HG03025 (cell line): ENCODE data around the gene TBPL2.
"Not testable (repeated sequence)": the region's sequence is repeated elsewhere in the genome, so short reads cannot be mapped to it uniquely, and the experiment has no call there.

ENCODE experiments used
- ATAC-seq: cut with Tn5 transposase; IDR thresholded peaks from one replicate; pipeline ENCODE4 v1.9.1; 2021; ENCODE audit warnings: mild to moderate bottlenecking, moderate library complexity; ENCODE audit not compliant: unreplicated experiment, low FRiP score

The TBPL2 gene

DNA sequence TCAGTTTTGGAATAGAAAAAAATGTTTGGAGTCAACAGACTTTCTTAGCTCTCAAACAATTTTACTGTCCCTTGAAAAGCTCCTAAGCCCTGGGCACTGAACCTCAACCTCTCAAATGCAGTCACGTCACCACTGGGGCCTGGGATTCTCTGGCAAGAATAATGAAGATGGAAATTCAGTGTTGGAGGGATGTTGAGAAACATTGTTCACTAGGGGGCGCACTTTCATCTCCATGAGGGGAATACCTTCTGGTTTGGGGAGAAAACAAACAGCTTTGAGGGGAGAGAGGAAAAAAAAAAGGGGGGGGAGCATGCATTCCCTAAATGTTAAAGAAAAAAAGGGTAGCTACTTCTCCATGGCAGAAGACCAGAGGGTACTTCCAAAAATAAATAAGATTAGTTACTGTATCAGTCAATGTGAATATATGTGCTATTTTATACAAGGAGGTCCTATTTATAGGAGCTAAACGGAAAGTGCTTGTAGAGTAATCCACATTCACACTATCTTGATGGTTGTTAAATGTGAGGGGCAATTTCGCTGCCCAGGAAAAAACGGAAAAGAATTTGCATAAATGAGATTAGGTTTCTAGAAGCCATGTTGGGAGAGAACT is 5.8 kb upstream of the TBPL2 start:
- no peak for ATAC-seq

DNA sequence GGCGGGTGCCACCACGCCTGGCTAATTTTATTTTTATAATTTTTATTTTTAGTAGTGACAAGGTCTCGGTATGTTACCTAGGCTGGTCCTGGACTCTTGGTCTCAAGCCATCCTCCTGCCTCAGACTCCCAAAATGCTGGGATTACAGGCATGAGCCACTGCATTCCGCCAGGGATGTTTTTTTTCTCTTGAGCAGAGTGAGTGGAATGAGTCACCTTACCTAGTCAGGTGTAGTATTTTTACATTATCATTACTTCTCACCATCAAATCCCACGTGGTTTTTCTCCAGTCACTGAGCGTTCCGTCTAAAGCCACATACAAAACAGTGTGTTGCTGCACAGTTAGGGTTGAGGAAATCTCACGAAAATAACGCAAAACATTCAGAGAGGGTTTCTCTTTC is 870 bp upstream of the TBPL2 start:
- no peak for ATAC-seq

DNA sequence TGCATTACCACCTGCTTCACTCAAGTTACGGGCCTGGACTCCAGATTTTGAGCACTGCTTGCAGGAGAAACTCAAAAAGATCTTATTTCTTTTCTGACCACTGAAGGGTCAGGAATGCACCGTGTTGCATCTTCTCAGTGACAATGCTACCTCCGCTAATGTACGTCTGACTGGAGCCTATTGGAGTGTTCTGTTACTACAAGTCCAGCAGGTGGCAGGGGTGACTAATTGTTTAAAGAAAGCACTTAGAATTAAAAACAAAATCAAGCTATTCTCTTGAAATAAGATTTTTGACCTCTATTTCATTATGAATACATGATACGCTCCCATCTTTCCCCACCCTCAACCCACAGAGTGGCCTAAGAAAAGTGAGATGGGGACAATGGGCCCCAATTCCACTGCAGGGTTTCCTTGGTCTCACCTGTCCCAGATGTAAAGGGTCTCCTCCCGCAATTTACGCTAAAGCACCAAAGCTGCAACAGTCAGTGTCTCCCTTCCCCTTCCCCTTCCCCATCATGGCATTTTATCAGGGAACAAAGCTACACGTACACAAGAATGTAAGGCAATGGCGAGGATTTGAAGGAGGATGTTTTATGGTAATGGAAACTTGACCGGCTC is 2.2 kb downstream of the TBPL2 start:
- no peak for ATAC-seq

GRCh38 chr14:55436931-55437330 is 3.5 kb downstream of the TBPL2 start:
- no peak for ATAC-seq

- no peak for ATAC-seq
These were observed 3.9 kb downstream of the TBPL2 start for GRCh38 chr14:55436519-55436918.

DNA sequence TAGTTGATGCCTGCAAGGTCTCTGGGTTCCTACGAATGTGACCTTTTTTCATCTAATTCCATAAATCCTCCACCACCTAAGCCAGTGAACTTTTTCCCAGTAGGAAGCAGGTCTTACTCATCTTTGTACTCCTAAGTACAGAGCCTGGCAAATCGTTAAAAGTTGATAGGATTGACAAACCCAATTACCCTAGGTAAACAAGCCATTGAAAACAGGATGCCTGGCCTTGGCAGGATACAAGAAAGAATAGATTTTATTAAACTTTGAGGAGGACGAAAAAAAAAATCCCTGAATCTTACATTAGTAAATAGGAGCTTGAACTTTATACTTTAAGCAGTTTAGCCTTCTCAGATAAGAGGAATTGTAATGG is 5.6 kb downstream of the TBPL2 start:
- no peak for ATAC-seq

DNA sequence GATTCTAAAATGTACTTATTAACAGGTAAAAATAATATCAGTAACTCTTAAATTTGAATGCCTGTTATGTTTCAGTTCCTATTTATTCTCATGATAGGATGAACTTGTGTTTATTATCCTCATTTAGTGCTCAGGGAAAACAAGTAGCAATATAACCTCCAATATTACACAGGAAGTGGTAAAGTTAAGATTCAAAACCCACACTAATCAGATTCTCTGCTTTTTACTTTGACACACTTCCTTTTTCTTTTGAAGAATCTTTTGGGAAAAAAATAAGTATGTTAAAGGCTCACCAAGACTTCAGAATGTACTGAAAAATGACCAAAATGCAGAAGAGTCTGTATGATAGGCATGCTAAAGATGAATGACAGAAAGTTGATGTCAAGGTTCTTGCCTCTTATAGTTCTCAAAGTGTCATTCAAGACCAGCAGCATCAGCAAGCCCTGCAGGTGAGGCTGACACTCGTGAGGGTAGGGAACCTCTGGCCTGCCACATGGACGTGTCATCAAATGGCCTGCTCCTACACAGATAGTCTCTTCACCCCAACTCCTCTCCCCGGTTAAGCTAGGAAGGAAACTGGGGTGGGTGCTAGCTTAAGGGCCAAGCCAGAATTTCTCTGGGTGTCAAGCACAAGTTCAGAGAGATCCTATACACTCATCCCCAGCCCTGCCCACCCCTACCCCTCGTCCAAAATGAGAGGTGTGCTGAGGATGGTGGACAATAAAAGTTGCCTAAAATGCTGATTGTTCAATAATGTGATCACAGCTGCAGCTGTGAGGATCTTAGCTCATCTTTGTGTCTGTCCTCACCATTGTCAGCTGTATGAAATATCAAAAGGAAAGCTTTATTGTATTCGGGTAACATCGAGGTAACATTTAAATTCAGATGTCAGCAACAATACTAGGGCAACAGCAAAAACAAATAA is 6.3 kb downstream of the TBPL2 start:
- ATAC-seq, result no peak

DNA sequence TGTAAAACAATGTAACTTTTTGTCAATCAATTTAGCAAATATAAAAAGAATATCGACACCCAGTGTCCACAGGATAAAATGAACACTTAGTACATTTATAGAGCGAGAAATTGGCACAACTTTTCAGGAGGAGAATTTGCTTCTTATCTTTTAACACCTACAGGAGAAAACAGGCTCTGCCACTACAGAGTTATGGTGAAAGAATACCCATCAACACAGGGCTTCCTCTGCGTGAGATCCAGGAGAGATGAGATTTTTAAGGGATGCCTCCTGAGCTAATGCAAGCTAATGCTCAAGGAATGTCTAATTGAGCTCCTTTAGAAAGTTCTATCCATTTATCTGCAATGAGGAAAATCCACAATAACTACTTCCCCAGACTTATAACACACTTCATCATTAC is 7.8 kb downstream of the TBPL2 start:
- ATAC-seq, result no peak

DNA sequence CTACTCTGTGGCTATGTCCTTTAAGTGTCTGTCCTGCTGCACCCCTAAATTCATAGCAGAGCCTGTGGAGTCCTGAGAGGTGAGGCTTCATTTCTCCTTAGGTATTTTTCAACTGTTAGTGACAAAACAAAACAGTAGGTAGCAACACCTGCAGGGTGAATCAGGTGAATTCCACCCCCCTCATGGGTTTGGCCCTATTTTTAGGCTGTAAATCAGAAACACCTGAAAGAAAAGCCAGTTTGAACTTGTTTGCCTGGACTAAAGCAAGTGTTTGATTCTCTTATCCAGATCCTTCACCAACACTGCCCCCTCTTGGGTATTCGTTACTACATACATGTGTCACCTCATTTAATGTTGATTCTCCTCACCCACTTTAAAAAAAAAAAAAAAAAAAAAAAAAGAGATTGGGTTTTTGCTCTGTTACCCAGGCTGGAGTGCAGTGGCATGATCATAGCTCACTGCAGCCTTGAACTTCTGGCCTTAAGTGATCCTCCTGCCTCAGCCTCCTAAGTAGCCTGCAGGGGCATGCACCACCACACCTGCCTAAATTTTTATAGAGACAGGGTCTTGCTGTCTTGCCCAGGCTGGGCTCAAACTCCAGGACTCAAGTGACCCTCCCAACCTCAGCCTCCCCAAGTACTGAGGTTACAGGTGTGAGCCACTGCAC is 10.3 kb downstream of the TBPL2 start:
- ATAC-seq, result no peak

- no peak for ATAC-seq
These were observed 13.0 kb downstream of the TBPL2 start for GRCh38 chr14:55427439-55427838.

GRCh38 chr14:55426891-55427290 is 13.5 kb downstream of the TBPL2 start:
- no peak for ATAC-seq

DNA sequence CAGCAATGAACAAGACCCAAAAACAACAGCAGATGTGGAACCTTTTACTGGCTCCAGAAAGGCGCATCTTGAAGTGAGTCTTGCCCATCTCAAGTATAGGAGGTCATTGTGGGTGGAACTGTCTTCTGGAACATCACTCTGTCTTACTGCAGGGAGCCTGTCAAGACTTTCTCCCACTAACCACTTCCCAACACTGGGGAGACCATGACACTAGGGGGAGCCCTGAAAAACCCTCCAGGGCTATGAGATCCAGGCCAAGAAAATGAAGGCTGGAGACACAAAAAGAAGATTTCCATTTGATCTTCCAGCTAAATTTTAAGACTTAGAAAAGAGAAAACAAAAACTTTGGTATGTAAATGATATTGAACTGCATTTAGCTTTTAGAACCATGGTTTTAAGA is 15.3 kb downstream of the TBPL2 start:
- ATAC-seq, result no peak

GRCh38 chr14:55423969-55424368 is 16.4 kb downstream of the TBPL2 start:
- no peak for ATAC-seq

DNA sequence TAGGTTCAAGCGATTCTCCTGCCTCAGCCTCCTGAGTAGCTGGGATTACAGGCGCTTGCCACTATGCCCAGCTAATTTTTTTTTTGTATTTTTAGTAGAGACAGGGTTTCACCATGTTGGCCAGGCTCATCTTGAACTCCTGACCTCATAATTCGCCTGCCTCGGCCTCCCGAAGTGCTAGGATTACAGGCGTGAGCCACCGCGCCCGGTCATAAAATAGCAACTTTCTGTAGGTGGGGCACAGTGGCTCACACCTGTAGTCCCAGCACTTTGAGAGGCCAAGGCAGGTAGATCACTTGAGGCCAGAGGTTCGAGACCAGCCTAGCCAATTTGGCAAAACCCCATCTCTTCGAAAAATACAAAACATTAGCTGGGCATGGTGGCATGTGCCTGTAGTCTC is 18.1 kb downstream of the TBPL2 start:
- ATAC-seq, result not testable (repeated sequence)

GRCh38 chr14:55419663-55420062 is 20.8 kb downstream of the TBPL2 start:
- no peak for ATAC-seq

DNA sequence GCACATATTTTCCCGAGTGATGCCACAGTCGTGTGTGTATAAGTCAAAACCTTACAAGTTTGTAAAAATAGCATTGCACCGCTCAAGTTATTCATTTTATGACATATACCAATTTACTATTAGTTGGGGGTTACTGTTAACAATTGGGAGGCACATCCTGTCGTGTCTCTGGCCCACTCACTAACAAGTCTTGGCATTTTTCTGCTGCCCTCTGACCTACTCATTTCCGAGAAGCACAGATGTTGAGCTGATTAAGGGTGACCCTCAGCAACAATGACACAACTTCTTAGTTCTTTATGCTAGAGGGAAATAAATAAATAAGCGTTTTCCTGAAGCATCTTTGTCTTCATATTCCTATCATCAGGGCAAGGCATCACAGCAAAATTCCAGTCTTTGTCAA is 22.0 kb downstream of the TBPL2 start:
- no peak for ATAC-seq

DNA sequence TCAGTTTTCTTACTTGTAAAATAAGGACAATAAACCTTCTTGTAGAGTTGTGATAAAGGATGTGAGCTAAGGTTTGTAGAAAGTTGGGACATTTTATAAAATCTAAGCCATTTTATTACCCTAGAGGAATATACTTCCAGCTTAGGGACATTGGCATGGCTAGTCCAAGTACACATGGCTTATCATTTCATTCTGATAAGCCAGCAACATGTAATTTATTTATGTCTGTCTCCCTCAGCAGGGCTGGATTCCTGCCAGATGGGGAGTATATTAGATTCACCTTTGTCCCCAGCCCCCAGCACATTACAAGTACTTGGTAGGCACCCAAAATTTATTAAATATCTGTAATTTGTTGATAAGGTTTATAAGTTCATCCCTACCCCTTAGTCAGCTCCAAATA is 22.5 kb downstream of the TBPL2 start:
- no peak for ATAC-seq

- ATAC-seq, result no peak
These were observed 23.6 kb downstream of the TBPL2 start for GRCh38 chr14:55416866-55417265.

DNA sequence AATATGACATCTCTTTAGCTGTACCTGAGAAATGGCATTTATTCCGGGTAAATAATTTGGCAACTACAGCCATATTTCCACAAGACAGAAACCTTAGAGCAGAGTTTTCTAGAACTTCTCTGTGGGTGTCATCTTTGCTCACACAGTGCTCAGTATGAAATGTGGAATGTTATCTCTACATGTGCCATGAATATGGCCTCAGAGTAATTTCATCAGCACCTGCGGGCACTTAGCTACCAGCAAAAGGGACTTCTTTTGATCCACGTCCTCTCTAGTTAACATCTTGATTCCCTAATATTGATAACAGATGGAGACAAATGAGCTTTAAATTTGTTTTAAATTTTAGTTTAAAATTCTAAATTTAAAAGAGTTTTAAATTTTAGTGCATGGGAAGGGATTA is 25.9 kb downstream of the TBPL2 start:
- no peak for ATAC-seq

DNA sequence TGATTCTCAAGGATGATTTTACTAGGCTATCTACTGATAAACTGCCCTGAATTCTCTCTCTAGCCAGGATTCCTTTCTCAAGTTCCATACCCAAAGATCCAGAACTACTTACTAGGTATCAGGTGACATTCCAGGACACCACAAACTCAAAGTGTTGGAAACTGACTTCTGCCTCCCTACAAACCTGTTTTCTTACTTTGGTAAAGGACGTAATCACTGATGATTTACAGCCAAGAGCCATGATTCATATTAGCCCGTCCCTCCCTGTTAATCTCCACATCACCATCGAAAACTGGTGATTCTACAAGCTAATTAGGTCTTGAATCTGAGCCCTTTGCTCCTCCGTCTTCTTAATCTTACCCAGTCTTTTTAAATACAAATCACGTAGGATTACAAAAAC is 27.7 kb downstream of the TBPL2 start:
- ATAC-seq, result no peak
